Esophagus (tissue), 2 donors: ENCODE results near the gene EPS8L1. TPM values are rescaled to one million over a fixed set of nuclear protein-coding genes. Genes with fewer than 3 reads are reported as not detected.

ENCODE experiments used
- H3K27ac ChIP-seq, 2 donors: one replicate each; pipeline ENCODE4 v1.5.1; 2013; ENCODE audit warnings: low read depth in 2 of 2, mild to moderate bottlenecking in 2 of 2, inconsistent platforms in 1 of 2, low read length in 1 of 2, moderate library complexity in 1 of 2
- H3K27me3 ChIP-seq, 2 donors: one replicate each; pipeline ENCODE4 v1.6.1; 2013; ENCODE audit warnings: low read length in 2 of 2, control low read depth in 1 of 2, mild to moderate bottlenecking in 1 of 2; ENCODE audit not compliant: insufficient read depth in 2 of 2, control insufficient read depth in 1 of 2
- H3K36me3 ChIP-seq, 2 donors: one replicate each; pipeline ENCODE4 v1.6.1; 2013; ENCODE audit warnings: low read length in 1 of 2; ENCODE audit not compliant: control insufficient read depth in 2 of 2, insufficient read depth in 2 of 2
- H3K4me1 ChIP-seq, 2 donors: one replicate each; pipeline ENCODE4 v1.6.1; 2013; ENCODE audit warnings: low read length in 1 of 2; ENCODE audit not compliant: control insufficient read depth in 2 of 2, insufficient read depth in 2 of 2
- H3K4me3 ChIP-seq, 2 donors: one replicate each; pipeline ENCODE4 v1.5.1; 2013; ENCODE audit warnings: low read length in 2 of 2, mild to moderate bottlenecking in 2 of 2, low read depth in 1 of 2, moderate library complexity in 1 of 2
- H3K9me3 ChIP-seq, 2 donors: one replicate each; pipeline ENCODE4 v1.6.1; 2013; ENCODE audit warnings: mild to moderate bottlenecking in 2 of 2, low read depth in 1 of 2, low read length in 1 of 2, moderate library complexity in 1 of 2; ENCODE audit not compliant: control insufficient read depth in 2 of 2, insufficient read depth in 1 of 2
- WGBS, 2 donors: extraction: QIAGEN DNeasy Blood & Tissue Kit; methylation state at CpG; one replicate each; pipeline ENCODE4 v1.1.7; 2013; 5-methylcytosine and 5-hydroxymethylcytosine counted together
- polyA plus RNA-seq, 2 donors: library from polyadenylated mRNA; stranded (reverse); fragments of 200-250 nt; gene quantifications; one replicate each; pipeline ENCODE4 v1.2.3, GENCODE V29; 2013
- donor health status: healthy with polysubstance abuse.
- donor health status: Bipolar disorder and iron deficiency.

The EPS8L1 gene
- polyA plus RNA-seq, 2 donors: 578 to 1,427 TPM

- 85 to 92% methylated on average over 8 to 10 of the region's 10 CpGs for WGBS, 2 donors
- Histone ChIP-seq H3K4me1 (peaks cover 0 to 37% of the 10 kb centered on the region in 2 donors), H3K36me3 (peaks cover 0 to 2% of the 10 kb centered on the region in 2 donors), H3K4me3 (no peak overlapping the region), H3K9me3 (peaks cover 0 to 14% of the 10 kb centered on the region in 2 donors), H3K27me3 (no peaks in the 10 kb centered on the region), H3K27ac (no peak overlapping the region)
These were observed 8.7 kb downstream of the EPS8L1 start for GRCh38 chr19:55084416-55084815.

- Histone ChIP-seq H3K4me3 (peak overlapping the region; percentile 32 to 45), H3K27me3 (no peaks in the 10 kb centered on the region), H3K4me1 (peaks cover 0 to 22% of the 10 kb centered on the region in 2 donors), H3K36me3 (peaks cover under 1 to 5% of the 10 kb centered on the region in 2 donors), H3K9me3 (peaks cover 0 to 10% of the 10 kb centered on the region in 2 donors), H3K27ac (peak overlapping the region in 1 of 2 donors; percentile 18)
- 34 to 41% methylated on average over 29 to 35 of the region's 35 CpGs for WGBS, 2 donors
These were observed 10.4 kb downstream of the EPS8L1 start for GRCh38 chr19:55085923-55086715.

GRCh38 chr19:55086730-55087541 is 11.3 kb downstream of the EPS8L1 start:
- peaks cover 0 to 6% of the 10 kb centered on the region in 2 donors for H3K9me3 ChIP-seq
- H3K4me3 ChIP-seq: peak overlapping the region; percentile 32 to 45
- H3K36me3 ChIP-seq: peaks cover 4 to 12% of the 10 kb centered on the region in 2 donors
- peaks cover 0 to 18% of the 10 kb centered on the region in 2 donors for H3K4me1 ChIP-seq
- peak overlapping the region; percentile 13 to 18 for H3K27ac ChIP-seq
- no peaks in the 10 kb centered on the region for H3K27me3 ChIP-seq
- WGBS, 2 donors: 2 to 3% methylated on average over 74 of the region's 74 CpGs

GRCh38 chr19:55087542-55087901 is 11.9 kb downstream of the EPS8L1 start:
- Histone ChIP-seq H3K27me3 (no peaks in the 10 kb centered on the region), H3K27ac (peak overlapping the region; percentile 13 to 18), H3K4me1 (peaks cover 0 to 13% of the 10 kb centered on the region in 2 donors), H3K9me3 (peaks cover 0 to under 1% of the 10 kb centered on the region in 2 donors), H3K4me3 (peak overlapping the region; percentile 32 to 45), H3K36me3 (peaks cover 4 to 17% of the 10 kb centered on the region in 2 donors)
- 19 to 35% methylated on average over 17 of the region's 17 CpGs for WGBS, 2 donors

- no peaks in the 10 kb centered on the region for H3K27me3 ChIP-seq
- no peak overlapping the region for H3K4me3 ChIP-seq
- H3K4me1 ChIP-seq: peaks cover 0 to 13% of the 10 kb centered on the region in 2 donors
- H3K36me3 ChIP-seq: peaks cover 4 to 21% of the 10 kb centered on the region in 2 donors
- 41 to 61% methylated on average over 12 of the region's 12 CpGs for WGBS, 2 donors
- peak overlapping the region in 1 of 2 donors; percentile 18 for H3K27ac ChIP-seq
- H3K9me3 ChIP-seq: no peaks in the 10 kb centered on the region
These were observed 12.4 kb downstream of the EPS8L1 start for GRCh38 chr19:55088021-55088451.

GRCh38 chr19:55088543-55089341 is 13.1 kb downstream of the EPS8L1 start:
- Histone ChIP-seq H3K4me3 (no peak overlapping the region), H3K9me3 (no peaks in the 10 kb centered on the region), H3K27ac (peak overlapping the region in 1 of 2 donors; percentile 21), H3K4me1 (peaks cover 0 to 13% of the 10 kb centered on the region in 2 donors), H3K27me3 (no peaks in the 10 kb centered on the region), H3K36me3 (peaks cover 4 to 21% of the 10 kb centered on the region in 2 donors)
- WGBS, 2 donors: 45 to 48% methylated on average over 17 to 18 of the region's 18 CpGs

GRCh38 chr19:55089342-55089944 is 13.8 kb downstream of the EPS8L1 start:
- H3K9me3 ChIP-seq: no peaks in the 10 kb centered on the region
- H3K27ac ChIP-seq: peak overlapping the region in 1 of 2 donors; percentile 26
- H3K27me3 ChIP-seq: no peaks in the 10 kb centered on the region
- H3K4me1 ChIP-seq: peaks cover 0 to 13% of the 10 kb centered on the region in 2 donors
- 87 to 92% methylated on average over 3 of the region's 3 CpGs for WGBS, 2 donors
- peaks cover 7 to 22% of the 10 kb centered on the region in 2 donors for H3K36me3 ChIP-seq
- no peak overlapping the region for H3K4me3 ChIP-seq

- Histone ChIP-seq H3K4me1 (peaks cover 0 to 13% of the 10 kb centered on the region in 2 donors), H3K36me3 (peaks cover 10 to 32% of the 10 kb centered on the region in 2 donors), H3K27me3 (no peaks in the 10 kb centered on the region), H3K9me3 (no peaks in the 10 kb centered on the region), H3K27ac (no peak overlapping the region), H3K4me3 (no peak overlapping the region)
- 90 to 96% methylated on average over 13 of the region's 13 CpGs for WGBS, 2 donors
These were observed 14.9 kb downstream of the EPS8L1 start for GRCh38 chr19:55090564-55090963.
